ENCODE measurements around the gene HTATIP2.

- no peak for TF ChIP-seq EZH2 (IDR thresholded peaks at IDR 0.05; ENCODE audit: borderline replicate concordance, low read length)
- no peak for TF ChIP-seq CTCF (conservative IDR thresholded peaks at IDR 0.05 in 1 of 2, IDR thresholded peaks at IDR 0.05 in 1 of 2; ENCODE audit: extremely low read depth in 1 of 2, insufficient read depth in 1 of 2, low read depth in 1 of 2, low read length in 2 of 2)
Observed at GRCh38 chr11:20363149-20363499, 390 bp upstream of the HTATIP2 start.

All from mammary epithelial cell (primary cell).